HL-60 (cell line): ENCODE measurements around the gene MVK.

Experiments used
- DNase-seq, 2 experiments: peaks; one replicate each; pipeline ENCODE4 v3.0.0-alpha.2; 2010 to 2020; ENCODE audit warnings: low read depth in 1 of 2, low spot score in 1 of 2
- H3K27ac ChIP-seq: fragments of 250-450 bp; sonication (Bioruptor Pico); replicated peaks from 2 replicates; pipeline ENCODE4 v1.5.1; 2020; ENCODE audit warnings: mild to moderate bottlenecking, moderate library complexity
- H3K27me3 ChIP-seq: fragments of 250-450 bp; sonication (Bioruptor Pico); 2 replicates; pipeline ENCODE4 v1.5.1; 2021; ENCODE audit warnings: mild to moderate bottlenecking, moderate library complexity; ENCODE audit not compliant: insufficient read depth, poor library complexity, severe bottlenecking
- H3K4me3 ChIP-seq: replicated peaks from 2 replicates; pipeline ENCODE4 v1.5.1; 2011; ENCODE audit warnings: mild to moderate bottlenecking, control low read depth, low read length; ENCODE audit not compliant: insufficient read depth
- CTCF ChIP-seq: IDR thresholded peaks from one replicate; pipeline ENCODE4 v1.5.1; 2011; ENCODE audit warnings: low read length, control low read depth, inconsistent platforms; ENCODE audit not compliant: insufficient read depth
- GABPA ChIP-seq: IDR thresholded peaks from 2 replicates; pipeline ENCODE4 v1.6.1; 2012; ENCODE audit warnings: low read depth
- POLR2AphosphoS5 ChIP-seq: IDR thresholded peaks from 2 replicates; pipeline ENCODE4 v1.6.1; 2012; ENCODE audit warnings: low read depth
- REST ChIP-seq: IDR thresholded peaks from 2 replicates; pipeline ENCODE4 v1.6.1; 2012; ENCODE audit warnings: low read depth; ENCODE audit not compliant: insufficient replicate concordance
- SPI1 ChIP-seq: IDR thresholded peaks from 2 replicates; pipeline ENCODE4 v1.6.1; 2012; ENCODE audit warnings: low read depth, mild to moderate bottlenecking, borderline replicate concordance

Gene MVK

GRCh38 chr12:109641422-109641821 is 67.8 kb downstream of the MVK start:
- H3K27me3 ChIP-seq: no peaks in the 10 kb centered on the region
- DNase-seq: no peak
- no peak overlapping the region for H3K27ac ChIP-seq
- H3K4me3 ChIP-seq: no peak overlapping the region
- TF ChIP-seq GABPA (no peak), REST (no peak), CTCF (no peak), POLR2AphosphoS5 (no peak), SPI1 (no peak)

GRCh38 chr12:109642506-109643132 is 69.0 kb downstream of the MVK start:
- no peak for TF ChIP-seq CTCF
- TF ChIP-seq POLR2AphosphoS5: no peak
- no peak for TF ChIP-seq GABPA
- TF ChIP-seq REST: no peak
- TF ChIP-seq SPI1: no peak
- DNase-seq: no peak
- H3K27ac ChIP-seq: no peak overlapping the region
- H3K27me3 ChIP-seq: no peaks in the 10 kb centered on the region
- H3K4me3 ChIP-seq: no peak overlapping the region

GRCh38 chr12:109645194-109645593 is 71.6 kb downstream of the MVK start:
- Histone ChIP-seq H3K27ac (no peak overlapping the region), H3K27me3 (no peaks in the 10 kb centered on the region)
- TF ChIP-seq POLR2AphosphoS5 (no peak), REST (no peak), CTCF (no peak), GABPA (no peak), SPI1 (no peak)

More at GRCh38 chr12:109645194-109645593, 71.6 kb downstream of the MVK start:
- DNase-seq: no peak
- no peak overlapping the region for H3K4me3 ChIP-seq
